Left lung (tissue), 10 donors: ENCODE measurements around the gene COG6. TPM values are rescaled to one million over a fixed set of nuclear protein-coding genes. Genes with fewer than 3 reads are reported as not detected.

Experiments used
- ATAC-seq: fragments of 200-7000 bp; cut with Tn5 transposase; one replicate; pipeline ENCODE4 v1.9.1; 2020; ENCODE audit warnings: moderate library complexity
- DNase-seq, 4 donors: peaks; one replicate each; pipeline ENCODE4 v3.0.0-alpha.2; 2013 to 2020
- H3K27ac ChIP-seq, 2 donors: fragments of 200-600 bp; sonication (generic) in 1 of 2; one replicate each; pipeline versions ENCODE4 v1.5.0 to v1.8.0; 2020 to 2021
- H3K27me3 ChIP-seq, 2 donors: fragments of 200-600 bp; sonication (generic) in 1 of 2; one replicate each; pipeline versions ENCODE4 v1.5.0 to v1.8.0; 2020 to 2021
- H3K36me3 ChIP-seq, 2 donors: fragments of 200-600 bp; sonication (generic) in 1 of 2; one replicate each; pipeline versions ENCODE4 v1.5.0 to v1.8.0; 2020 to 2021
- H3K4me1 ChIP-seq, 2 donors: fragments of 200-600 bp; one replicate each; pipeline ENCODE4 v1.8.0; 2021
- H3K4me3 ChIP-seq, 2 donors: fragments of 200-600 bp; sonication (generic) in 1 of 2; one replicate each; pipeline versions ENCODE4 v1.5.0 to v1.8.0; 2020 to 2021; ENCODE audit warnings: mild to moderate bottlenecking in 1 of 2
- H3K9me3 ChIP-seq, 2 donors: fragments of 200-600 bp; sonication (generic) in 1 of 2; one replicate each; pipeline versions ENCODE4 v1.5.0 to v1.8.0; 2020 to 2021
- intact Hi-C, 2 donors: fragments of 100-400 bp; cut with DNase I; formaldehyde crosslinking; loops; one replicate each; pipeline versions ENCODE4 v1.11.2 to v1.14.2; 2022
- polyA plus RNA-seq, 6 donors: library from polyadenylated mRNA; unstranded; fragments of 120-200 nt; gene quantifications; one replicate each; pipeline ENCODE4 v1.2.1, GENCODE V29; 2013; ENCODE audit not compliant: insufficient read length in 6 of 6
- total RNA-seq, 2 donors: library from RNA; stranded (reverse); fragmentation: NEBNext Ultra II Directional; extraction: Animal tissue kit (Norgen Biotek cat#: 25700); gene quantifications; one replicate each; pipeline ENCODE4 v1.2.1, GENCODE V29; 2021
- TF ChIP-seq, protein P1 (sequence below), 2 donors: fragments of 200-600 bp; sonication (generic) in 1 of 2; IDR thresholded peaks; one replicate each; pipeline versions ENCODE4 v1.5.0 to v1.8.0; 2021; ENCODE audit warnings: antibody characterized with exemption in 2 of 2
- donor health status: DM: no; HTN: yes; CAD: no.
- donor health status: DM: no; HTN: no; CAD: no.

COG6 gene
- total and polyA plus RNA-seq, 8 donors, result 30.6 to 40.2 (median 36.3) TPM

DNA sequence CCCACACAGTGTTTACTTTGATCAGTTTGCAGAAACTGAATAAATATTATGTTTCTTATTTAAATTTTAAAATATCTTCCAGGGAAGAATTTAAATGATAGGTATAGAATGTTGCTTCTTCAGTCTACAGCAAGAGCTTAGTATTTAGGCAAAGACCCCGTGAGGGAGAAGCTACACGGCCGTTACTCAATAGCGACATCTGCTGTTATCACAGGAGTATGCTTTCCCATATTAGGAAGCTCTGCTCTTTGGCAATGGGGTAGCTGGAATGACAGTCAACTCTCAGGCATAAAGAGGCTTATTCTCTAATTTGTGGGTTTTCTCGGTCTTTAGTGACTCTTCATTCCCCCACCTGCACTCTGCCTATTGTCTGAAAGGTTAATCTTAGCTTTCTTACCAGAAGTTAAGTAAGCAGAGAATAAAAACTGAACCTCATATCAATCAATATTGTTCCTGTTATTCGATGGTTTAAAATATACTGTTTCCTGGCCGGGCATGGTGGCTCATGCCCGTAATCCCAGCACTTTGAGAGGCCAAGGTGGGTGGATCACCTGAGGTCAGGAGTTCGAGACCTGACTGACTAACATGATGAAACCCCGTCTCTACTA, 39.3 kb upstream of the COG6 start:
- H3K27ac ChIP-seq, result no peak overlapping the region
- no peaks in the 10 kb centered on the region for H3K36me3 ChIP-seq
- H3K4me1 ChIP-seq, result peaks cover 0 to 5% of the 10 kb centered on the region in 2 donors
- H3K4me3 ChIP-seq, result no peak overlapping the region
- DNase-seq (peak in 2 of 4 donors; percentile 66 to 84), ATAC-seq (peak; percentile 95)
- TF ChIP-seq, protein P1, sequence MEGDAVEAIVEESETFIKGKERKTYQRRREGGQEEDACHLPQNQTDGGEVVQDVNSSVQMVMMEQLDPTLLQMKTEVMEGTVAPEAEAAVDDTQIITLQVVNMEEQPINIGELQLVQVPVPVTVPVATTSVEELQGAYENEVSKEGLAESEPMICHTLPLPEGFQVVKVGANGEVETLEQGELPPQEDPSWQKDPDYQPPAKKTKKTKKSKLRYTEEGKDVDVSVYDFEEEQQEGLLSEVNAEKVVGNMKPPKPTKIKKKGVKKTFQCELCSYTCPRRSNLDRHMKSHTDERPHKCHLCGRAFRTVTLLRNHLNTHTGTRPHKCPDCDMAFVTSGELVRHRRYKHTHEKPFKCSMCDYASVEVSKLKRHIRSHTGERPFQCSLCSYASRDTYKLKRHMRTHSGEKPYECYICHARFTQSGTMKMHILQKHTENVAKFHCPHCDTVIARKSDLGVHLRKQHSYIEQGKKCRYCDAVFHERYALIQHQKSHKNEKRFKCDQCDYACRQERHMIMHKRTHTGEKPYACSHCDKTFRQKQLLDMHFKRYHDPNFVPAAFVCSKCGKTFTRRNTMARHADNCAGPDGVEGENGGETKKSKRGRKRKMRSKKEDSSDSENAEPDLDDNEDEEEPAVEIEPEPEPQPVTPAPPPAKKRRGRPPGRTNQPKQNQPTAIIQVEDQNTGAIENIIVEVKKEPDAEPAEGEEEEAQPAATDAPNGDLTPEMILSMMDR (IDR thresholded peaks at IDR 0.05), result peak; percentile 68 to 89
- no peaks in the 10 kb centered on the region for H3K9me3 ChIP-seq
- H3K27me3 ChIP-seq, result no peaks in the 10 kb centered on the region
- intact Hi-C loops, result loop anchor here in 1 of 2 donors (10.0 kb wide), 2 partner anchors 201 to 561 kb away; no protein-coding TSS in a partner anchor

GRCh38 chr13:39618561-39618960, 36.9 kb upstream of the COG6 start:
- TF ChIP-seq, protein P1 (IDR thresholded peaks at IDR 0.05), result no peak
- no peak overlapping the region for H3K27ac ChIP-seq
- no peaks in the 10 kb centered on the region for H3K9me3 ChIP-seq
- DNase-seq, result no peak
- no peak overlapping the region for H3K4me3 ChIP-seq
- no peaks in the 10 kb centered on the region for H3K36me3 ChIP-seq
- no peak for ATAC-seq
- intact Hi-C loops, result loop anchor here in 1 of 2 donors (10.0 kb wide), 2 partner anchors 204 to 564 kb away; no protein-coding TSS in a partner anchor
- H3K4me1 ChIP-seq, result peaks cover 0 to 5% of the 10 kb centered on the region in 2 donors
- no peaks in the 10 kb centered on the region for H3K27me3 ChIP-seq

GRCh38 chr13:39623466-39623865, 32.0 kb upstream of the COG6 start:
- H3K36me3 ChIP-seq, result no peaks in the 10 kb centered on the region
- no peaks in the 10 kb centered on the region for H3K9me3 ChIP-seq
- H3K4me1 ChIP-seq, result no peaks in the 10 kb centered on the region
- DNase-seq (no peak), ATAC-seq (no peak)
- no peak overlapping the region for H3K27ac ChIP-seq
- intact Hi-C loops, result no loop called here
- TF ChIP-seq, protein P1 (IDR thresholded peaks at IDR 0.05), result no peak
- H3K27me3 ChIP-seq, result no peaks in the 10 kb centered on the region
- H3K4me3 ChIP-seq, result no peak overlapping the region

DNA sequence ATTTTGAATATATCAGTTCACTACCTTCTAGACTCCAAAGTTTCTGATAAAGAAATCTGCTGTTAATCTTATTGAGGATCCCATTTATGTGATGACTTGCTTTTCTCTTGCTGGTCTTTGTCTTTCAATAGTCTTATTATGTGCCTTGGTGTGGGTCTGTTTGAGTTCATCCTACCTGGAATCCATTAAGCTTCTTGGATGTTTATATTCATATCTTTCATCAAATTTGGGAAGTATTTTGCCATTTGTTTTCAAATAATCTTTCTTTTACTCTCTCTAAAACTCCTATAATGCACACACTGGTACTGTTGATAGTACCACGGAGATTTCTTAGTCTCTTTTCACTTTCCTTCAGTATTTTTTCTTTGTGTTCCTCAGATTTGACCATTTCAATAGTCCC, 24.2 kb upstream of the COG6 start:
- ATAC-seq (no peak), DNase-seq (no peak)
- H3K4me3 ChIP-seq, result no peak overlapping the region
- no peaks in the 10 kb centered on the region for H3K4me1 ChIP-seq
- H3K9me3 ChIP-seq, result peaks cover 0 to 9% of the 10 kb centered on the region in 2 donors
- TF ChIP-seq, protein P1 (IDR thresholded peaks at IDR 0.05), result no peak
- H3K27ac ChIP-seq, result no peak overlapping the region
- intact Hi-C loops, result no loop called here
- H3K27me3 ChIP-seq, result no peaks in the 10 kb centered on the region
- H3K36me3 ChIP-seq, result no peaks in the 10 kb centered on the region

GRCh38 chr13:39632994-39633393, 22.5 kb upstream of the COG6 start:
- H3K4me1 ChIP-seq, result no peaks in the 10 kb centered on the region
- H3K36me3 ChIP-seq, result no peaks in the 10 kb centered on the region
- no peaks in the 10 kb centered on the region for H3K27me3 ChIP-seq
- DNase-seq, result no peak
- H3K27ac ChIP-seq, result no peak overlapping the region
- H3K4me3 ChIP-seq, result no peak overlapping the region
- intact Hi-C loops, result no loop called here
- TF ChIP-seq, protein P1 (IDR thresholded peaks at IDR 0.05), result no peak
- H3K9me3 ChIP-seq, result peaks cover 0 to 9% of the 10 kb centered on the region in 2 donors
- ATAC-seq, result no peak
